ENCODE measurements around the gene SMIM24.

DNA sequence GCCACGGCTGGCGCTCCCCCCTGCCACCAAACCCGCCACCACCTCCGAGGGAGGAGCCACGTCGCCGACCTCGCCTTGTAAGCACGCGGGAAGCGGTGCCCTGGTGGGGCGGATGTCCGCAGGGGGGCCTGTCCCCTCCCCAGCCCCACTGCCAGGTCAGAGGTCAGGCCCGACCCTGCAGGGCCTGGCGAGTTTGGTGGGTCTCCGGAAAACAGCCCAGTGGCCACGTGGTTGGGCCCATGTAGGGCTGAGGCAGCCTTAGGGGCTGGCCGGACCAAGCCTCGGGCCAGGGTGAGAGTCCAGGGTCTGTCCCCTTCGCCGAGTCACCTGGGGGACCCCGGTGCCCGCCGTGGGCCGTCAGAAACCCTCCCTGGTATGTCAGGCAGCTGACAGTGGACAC, 26.5 kb downstream of the SMIM24 start:
- TF ChIP-seq EP300 (IDR thresholded peaks at IDR 0.05) (no peak), POLR2A (IDR thresholded peaks at IDR 0.05) (no peak)
